Transverse colon (tissue), 4 donors: ENCODE results near the gene FOLR3. TPM values are rescaled to one million over a fixed set of nuclear protein-coding genes. Genes with fewer than 3 reads are reported as not detected.

ENCODE experiments used
- DNase-seq: peaks from one replicate; pipeline ENCODE4 v3.0.0-alpha.2; 2019
- H3K27ac ChIP-seq, 4 donors: fragments of 200-600 bp; sonication (generic); 2 replicates each; pipeline ENCODE4 v1.5.1; 2016 to 2018; ENCODE audit warnings: inconsistent platforms in 4 of 4
- H3K27me3 ChIP-seq: fragments of 200-600 bp; sonication (generic); 2 replicates; pipeline ENCODE4 v1.5.1; 2017; ENCODE audit warnings: inconsistent platforms
- H3K36me3 ChIP-seq, 4 donors: fragments of 200-600 bp; sonication (generic); 2 replicates each; pipeline ENCODE4 v1.5.1; 2017 to 2019; ENCODE audit warnings: inconsistent platforms in 4 of 4
- H3K4me1 ChIP-seq, 4 donors: fragments of 200-600 bp; sonication (generic); 2 replicates each; pipeline ENCODE4 v1.5.1; 2017 to 2020; ENCODE audit warnings: inconsistent platforms in 4 of 4
- H3K4me3 ChIP-seq, 4 donors: fragments of 200-600 bp; sonication (generic); 1 replicate in 1 of 4; 2 replicates in 3 of 4; pipeline versions ENCODE4 v1.5.1 to v1.6.1; 2017 to 2019; ENCODE audit warnings: inconsistent platforms in 4 of 4
- H3K9me3 ChIP-seq, 2 donors: fragments of 200-600 bp; sonication (generic); 2 replicates each; pipeline ENCODE4 v1.5.1; 2017 to 2019; ENCODE audit warnings: inconsistent platforms in 2 of 2
- CTCF ChIP-seq, 5 experiments: fragments of 200-600 bp in 3 of 5; fragments of 450-650 bp in 2 of 5; sonication (generic) in 3 of 5; IDR thresholded peaks; 1 replicate in 2 of 5; 2 replicates in 3 of 5; pipeline ENCODE4 v1.5.1; 2016 to 2017; ENCODE audit warnings: antibody characterized with exemption in 5 of 5, inconsistent platforms in 3 of 5, mild to moderate bottlenecking in 2 of 5, moderate library complexity in 1 of 5
- EP300 ChIP-seq: sonication (generic); formaldehyde crosslinking; IDR thresholded peaks from one replicate; pipeline ENCODE4 v1.6.1; 2017; ENCODE audit warnings: antibody characterized with exemption, low read depth
- POLR2A ChIP-seq: fragments of 450-650 bp; IDR thresholded peaks from one replicate; pipeline ENCODE4 v1.6.1; 2016; ENCODE audit warnings: antibody characterized with exemption, mild to moderate bottlenecking, moderate library complexity
- POLR2AphosphoS5 ChIP-seq, 3 donors: sonication (generic); formaldehyde crosslinking; IDR thresholded peaks; one replicate each; pipeline ENCODE4 v1.6.1; 2016; ENCODE audit warnings: antibody characterized with exemption in 3 of 3
- WGBS, 2 donors: methylation state at CpG; one replicate each; pipeline ENCODE4 v1.1.5; 2018; ENCODE audit warnings: low coverage in 1 of 2; 5-methylcytosine and 5-hydroxymethylcytosine counted together
- in situ Hi-C, 4 donors: fragments of 200-750 bp; cut with MboI; loops; one replicate each; pipeline versions ENCODE4 v1.15.0 to v1.15.1; 2017; ENCODE audit warnings: low sequenced_read_pairs in 3 of 4, low pct_ligation_motif_present in 1 of 4, low pct_unique_long_range_greater_than_20kb in 1 of 4
- intact Hi-C: fragments of 100-400 bp; cut with DNase I; formaldehyde crosslinking; loops from one replicate; pipeline ENCODE4 v1.15.1; 2023; ENCODE audit warnings: low total_unique reads
- total RNA-seq, 4 donors: library from RNA; depleted of rRNA; stranded (reverse); fragments of >200 nt; gene quantifications; one replicate each; pipeline ENCODE4 v1.1.0, GENCODE V29; 2016

Gene FOLR3
- total RNA-seq, 4 donors from 2014 or later: not detected

- in situ Hi-C loops (no loop called here), intact Hi-C loops (no loop called here)
- Histone ChIP-seq H3K4me3 (no peak overlapping the region), H3K36me3 (no peaks in the 10 kb centered on the region), H3K4me1 (peaks cover 0 to 47% (median 9%) of the 10 kb centered on the region in 4 donors), H3K27me3 (no peaks in the 10 kb centered on the region), H3K27ac (peak overlapping the region in 3 of 4 donors; percentile 74 to 81 (median 79)), H3K9me3 (no peaks in the 10 kb centered on the region)
- 82 to 100% methylated on average over 1 to 3 of the region's 3 CpGs for WGBS, 2 donors
- no peak for DNase-seq
- TF ChIP-seq EP300: no peak
- no peak for TF ChIP-seq POLR2AphosphoS5 (IDR thresholded peaks at IDR 0.05)
- TF ChIP-seq POLR2A: no peak
- TF ChIP-seq CTCF (IDR thresholded peaks at IDR 0.05): no peak
Observed at GRCh38 chr11:72173291-72173690, 37.8 kb downstream of the FOLR3 start.

DNA sequence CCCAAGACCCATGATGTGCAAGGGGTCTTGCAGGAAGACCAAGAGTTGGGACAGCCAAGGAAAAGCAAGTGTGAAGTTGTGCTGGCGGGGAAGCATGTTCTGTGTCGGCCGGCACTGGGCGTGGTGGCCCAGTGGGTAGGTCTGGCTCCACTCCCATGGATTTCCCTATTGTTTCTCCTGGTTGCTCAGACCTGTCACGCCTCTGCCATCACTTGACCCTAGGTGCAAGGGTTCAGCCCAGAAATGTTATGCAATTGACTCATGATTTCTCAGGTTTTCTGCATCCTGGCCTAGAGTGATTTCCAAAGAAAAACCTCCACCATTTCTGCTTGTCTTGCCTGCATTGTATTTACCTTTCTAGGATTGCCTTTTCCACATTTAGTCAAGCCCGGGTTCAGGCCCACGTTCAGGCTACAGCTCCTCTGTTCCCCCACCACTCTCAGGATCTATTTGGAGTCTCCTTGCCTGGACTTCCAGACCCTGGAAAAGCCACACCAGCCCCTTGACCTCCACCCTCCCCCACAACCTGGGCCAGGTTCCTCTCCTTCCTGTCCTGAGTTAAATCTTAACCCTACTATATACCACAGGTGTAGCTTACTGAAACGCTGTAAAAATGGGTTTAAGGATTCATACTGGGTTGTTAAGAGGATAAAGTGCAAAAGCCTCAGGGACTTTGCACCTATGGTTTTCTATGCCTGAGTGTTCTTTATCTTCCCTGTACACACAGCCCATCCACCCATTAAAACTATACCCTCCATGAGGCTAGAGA is 39.0 kb downstream of the FOLR3 start:
- peak; percentile 78 for DNase-seq
- H3K4me1 ChIP-seq: peaks cover 0 to 39% (median 7%) of the 10 kb centered on the region in 4 donors
- H3K27me3 ChIP-seq: no peaks in the 10 kb centered on the region
- no peak overlapping the region for H3K4me3 ChIP-seq
- TF ChIP-seq EP300: no peak
- peak in 1 of 3 donors; percentile 13 for TF ChIP-seq POLR2AphosphoS5 (IDR thresholded peaks at IDR 0.05)
- TF ChIP-seq CTCF (IDR thresholded peaks at IDR 0.05): no peak
- no peak for TF ChIP-seq POLR2A
- no peaks in the 10 kb centered on the region for H3K36me3 ChIP-seq
- intact Hi-C loops (no loop called here), in situ Hi-C loops (no loop called here)
- no peaks in the 10 kb centered on the region for H3K9me3 ChIP-seq
- WGBS, 2 donors: 49 to 50% methylated on average over 2 to 8 of the region's 8 CpGs
- peak overlapping the region; percentile 74 to 81 (median 78) for H3K27ac ChIP-seq

DNA sequence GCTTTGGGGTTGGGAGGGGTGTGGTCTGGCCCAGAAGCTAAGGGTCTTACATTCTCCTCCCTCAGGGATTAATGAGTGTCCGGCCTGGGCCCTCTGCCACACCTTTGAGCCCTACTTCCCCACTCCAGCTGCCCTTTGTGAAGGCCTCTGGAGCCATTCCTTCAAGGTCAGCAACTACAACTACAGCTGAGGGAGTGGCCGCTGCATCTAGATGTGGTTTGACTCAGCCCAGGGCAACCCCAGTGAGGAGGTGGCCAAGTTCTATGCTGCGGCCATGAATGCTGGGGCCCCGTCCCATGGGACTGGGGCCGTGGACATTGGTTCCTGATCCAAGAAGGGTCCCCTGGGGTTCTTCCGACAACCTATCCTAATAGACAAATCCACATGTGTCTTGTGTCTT is 42.1 kb downstream of the FOLR3 start:
- no peaks in the 10 kb centered on the region for H3K27me3 ChIP-seq
- no peak overlapping the region for H3K4me3 ChIP-seq
- peaks cover 0 to 25% (median 2%) of the 10 kb centered on the region in 4 donors for H3K4me1 ChIP-seq
- H3K27ac ChIP-seq: no peak overlapping the region
- H3K36me3 ChIP-seq: no peaks in the 10 kb centered on the region
- no peaks in the 10 kb centered on the region for H3K9me3 ChIP-seq
- TF ChIP-seq EP300 (no peak), POLR2A (no peak), POLR2AphosphoS5 (IDR thresholded peaks at IDR 0.05) (no peak), CTCF (IDR thresholded peaks at IDR 0.05) (no peak)
- no peak for DNase-seq
- WGBS, 2 donors: 90% methylated on average over 6 of the region's 6 CpGs; no CpG with 5 or more reads in 1 of the 2 donors
- intact Hi-C loops (no loop called here), in situ Hi-C loops (no loop called here)

DNA sequence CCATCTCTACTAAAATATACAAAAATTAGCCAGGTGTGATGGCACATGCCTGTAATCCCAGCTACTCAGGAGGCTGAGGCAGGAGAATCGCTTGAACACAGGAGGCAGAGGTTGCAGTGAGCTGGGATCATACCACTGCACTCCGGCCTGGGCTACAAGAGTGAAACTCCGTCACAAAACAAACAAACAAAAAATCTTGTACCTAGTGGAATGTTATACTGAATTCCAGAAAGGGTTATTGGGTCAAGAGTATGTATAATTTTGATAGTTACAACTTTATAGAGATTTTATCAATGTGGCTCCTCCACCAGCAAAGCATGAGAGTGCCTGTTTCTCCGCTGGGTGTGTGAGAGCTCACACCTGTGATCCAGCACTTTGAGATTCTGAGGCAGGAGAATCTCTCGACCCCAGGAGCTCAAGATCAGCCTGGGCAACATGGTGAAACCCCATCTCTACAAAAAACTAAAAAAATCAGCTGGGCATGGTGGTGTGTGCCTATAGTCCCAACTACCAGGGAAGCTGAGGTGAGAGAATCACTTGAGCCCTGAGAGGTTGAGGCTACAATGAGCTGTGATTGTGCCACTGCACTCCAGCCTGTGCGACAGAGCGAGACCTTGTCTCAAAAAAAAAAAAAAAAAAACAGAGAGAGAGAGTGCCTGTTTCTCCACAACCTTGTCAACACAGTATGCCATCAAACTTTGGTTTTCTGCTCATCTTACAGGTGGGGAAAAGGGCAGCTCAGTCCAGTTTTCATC is 43.7 kb downstream of the FOLR3 start:
- no peak for DNase-seq
- Histone ChIP-seq H3K9me3 (no peaks in the 10 kb centered on the region), H3K4me1 (peaks cover 0 to 13% (median 2%) of the 10 kb centered on the region in 4 donors), H3K36me3 (no peaks in the 10 kb centered on the region), H3K4me3 (no peak overlapping the region), H3K27ac (no peak overlapping the region), H3K27me3 (no peaks in the 10 kb centered on the region)
- 85 to 90% methylated on average over 4 to 7 of the region's 7 CpGs for WGBS, 2 donors
- intact Hi-C loops (no loop called here), in situ Hi-C loops (no loop called here)
- TF ChIP-seq POLR2AphosphoS5 (IDR thresholded peaks at IDR 0.05) (no peak), EP300 (no peak), CTCF (IDR thresholded peaks at IDR 0.05) (no peak)
